ENCODE results near the gene HLA-DPA1. TPM values are rescaled to one million over a fixed set of nuclear protein-coding genes. Genes with fewer than 3 reads are reported as not detected.
A peak's percentile ranks its signal among the peaks of the same experiment; 100 is the strongest.

Gene HLA-DPA1
- total RNA-seq, 1 donor from 2014 or later = 600 TPM

DNA sequence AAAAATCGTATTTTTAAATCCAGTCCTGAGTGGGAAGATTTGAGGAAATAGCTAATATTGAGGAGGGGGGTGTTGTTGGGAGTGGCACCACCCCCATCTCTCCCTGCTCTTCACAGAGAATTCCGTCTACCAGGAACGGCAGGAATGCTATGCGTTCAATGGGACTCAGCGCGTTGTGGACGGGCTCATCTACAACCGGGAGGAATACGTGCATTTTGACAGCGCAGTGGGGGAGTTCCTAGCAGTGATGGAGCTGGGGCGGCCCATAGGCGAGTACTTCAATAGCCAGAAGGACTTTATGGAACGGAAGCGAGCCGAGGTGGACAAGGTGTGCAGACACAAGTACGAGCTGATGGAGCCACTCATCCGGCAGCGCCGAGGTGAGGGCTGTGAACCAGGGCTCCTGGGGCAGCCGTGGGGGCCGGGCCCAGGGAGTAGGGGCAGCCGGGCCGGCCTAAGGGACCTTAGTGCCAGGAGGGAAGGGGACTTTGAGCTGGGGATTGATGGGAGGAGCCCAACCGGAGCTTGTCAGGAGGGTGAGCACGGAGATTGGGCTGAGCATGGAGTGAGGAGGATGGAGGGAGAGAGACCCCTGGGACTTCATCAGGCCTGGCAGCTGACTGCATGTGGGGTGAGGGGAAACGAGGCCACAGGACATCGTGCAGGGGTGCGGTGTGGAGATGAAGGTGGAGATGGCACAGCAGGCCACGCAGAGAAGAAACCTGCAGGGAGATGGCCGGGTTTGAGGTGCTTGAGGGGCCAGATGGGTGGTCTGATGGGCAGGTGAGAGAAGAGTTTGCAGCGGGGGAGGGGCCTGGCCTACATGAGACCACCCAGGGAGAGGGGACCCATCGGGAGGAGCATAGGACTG lies 43.6 kb upstream of the HLA-DPA1 start:
- ATAC-seq (peak in 1 of 2 donors; percentile 32), DNase-seq (no peak)
- H3K27me3 ChIP-seq (ENCODE audit: low read depth) = peaks cover 44% of the 10 kb centered on the region
- H3K4me3 ChIP-seq = no peak overlapping the region
- H3K27ac ChIP-seq = no peak overlapping the region
- H3K9me3 ChIP-seq = no peaks in the 10 kb centered on the region
- TF ChIP-seq, protein P1, sequence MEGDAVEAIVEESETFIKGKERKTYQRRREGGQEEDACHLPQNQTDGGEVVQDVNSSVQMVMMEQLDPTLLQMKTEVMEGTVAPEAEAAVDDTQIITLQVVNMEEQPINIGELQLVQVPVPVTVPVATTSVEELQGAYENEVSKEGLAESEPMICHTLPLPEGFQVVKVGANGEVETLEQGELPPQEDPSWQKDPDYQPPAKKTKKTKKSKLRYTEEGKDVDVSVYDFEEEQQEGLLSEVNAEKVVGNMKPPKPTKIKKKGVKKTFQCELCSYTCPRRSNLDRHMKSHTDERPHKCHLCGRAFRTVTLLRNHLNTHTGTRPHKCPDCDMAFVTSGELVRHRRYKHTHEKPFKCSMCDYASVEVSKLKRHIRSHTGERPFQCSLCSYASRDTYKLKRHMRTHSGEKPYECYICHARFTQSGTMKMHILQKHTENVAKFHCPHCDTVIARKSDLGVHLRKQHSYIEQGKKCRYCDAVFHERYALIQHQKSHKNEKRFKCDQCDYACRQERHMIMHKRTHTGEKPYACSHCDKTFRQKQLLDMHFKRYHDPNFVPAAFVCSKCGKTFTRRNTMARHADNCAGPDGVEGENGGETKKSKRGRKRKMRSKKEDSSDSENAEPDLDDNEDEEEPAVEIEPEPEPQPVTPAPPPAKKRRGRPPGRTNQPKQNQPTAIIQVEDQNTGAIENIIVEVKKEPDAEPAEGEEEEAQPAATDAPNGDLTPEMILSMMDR (IDR thresholded peaks at IDR 0.05) = no peak
- intact Hi-C loops (cut with DNase I) = no loop called here
- H3K4me1 ChIP-seq = peaks cover 8% of the 10 kb centered on the region
- H3K36me3 ChIP-seq = no peaks in the 10 kb centered on the region

DNA sequence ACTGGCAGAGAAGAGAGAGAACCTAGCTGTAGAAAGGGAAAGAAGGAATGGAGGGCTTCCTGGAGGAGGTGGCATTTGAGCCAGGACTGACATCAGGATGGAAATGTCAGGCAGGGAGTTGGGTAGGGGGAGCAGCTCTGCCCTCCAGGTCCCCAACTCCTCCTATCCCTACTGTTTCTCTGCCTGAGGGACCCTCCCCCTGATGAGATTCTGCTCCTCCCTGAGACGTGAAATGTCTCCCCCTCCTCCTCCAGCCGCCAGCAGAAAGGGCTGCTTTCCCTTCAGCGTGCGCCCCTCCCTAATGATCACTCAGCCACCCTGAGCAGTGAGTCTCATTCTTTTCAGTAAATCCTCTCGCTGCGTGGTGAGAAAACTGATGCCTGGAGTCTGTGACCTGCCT lies 43.0 kb upstream of the HLA-DPA1 start:
- DNase-seq = no peak
- H3K36me3 ChIP-seq = no peaks in the 10 kb centered on the region
- no peak overlapping the region for H3K27ac ChIP-seq
- H3K9me3 ChIP-seq = no peaks in the 10 kb centered on the region
- no peak for ATAC-seq
- TF ChIP-seq, protein P1 (IDR thresholded peaks at IDR 0.05) = no peak
- intact Hi-C loops (cut with DNase I) = no loop called here
- peaks cover 44% of the 10 kb centered on the region for H3K27me3 ChIP-seq (ENCODE audit: low read depth)
- H3K4me1 ChIP-seq = peaks cover 8% of the 10 kb centered on the region
- H3K4me3 ChIP-seq = no peak overlapping the region

DNA sequence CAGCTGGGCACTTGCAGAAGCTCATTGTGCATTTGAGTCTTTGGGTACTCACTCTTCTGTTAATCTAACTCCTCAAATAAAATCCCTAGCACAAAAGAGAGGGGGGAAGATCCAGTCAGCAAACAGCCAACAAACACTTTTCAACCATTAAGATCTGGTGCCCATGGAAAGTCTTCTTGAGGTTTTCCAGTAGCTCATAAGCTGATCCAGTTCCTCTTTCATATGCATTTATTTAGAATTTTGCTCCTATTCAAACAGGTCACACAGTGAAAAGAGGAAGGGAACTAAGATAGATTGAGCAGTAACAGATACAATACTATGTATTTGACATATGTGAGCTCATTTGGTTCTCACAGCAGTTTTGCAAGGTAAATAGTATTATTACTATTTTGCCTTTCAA lies 41.0 kb upstream of the HLA-DPA1 start:
- DNase-seq (no peak), ATAC-seq (peak in 1 of 2 donors; percentile 14)
- no peaks in the 10 kb centered on the region for H3K36me3 ChIP-seq
- H3K9me3 ChIP-seq = no peaks in the 10 kb centered on the region
- TF ChIP-seq, protein P1 (IDR thresholded peaks at IDR 0.05) = no peak
- H3K27ac ChIP-seq = no peak overlapping the region
- no peak overlapping the region for H3K4me3 ChIP-seq
- peaks cover 44% of the 10 kb centered on the region for H3K27me3 ChIP-seq (ENCODE audit: low read depth)
- intact Hi-C loops (cut with DNase I) = no loop called here
- H3K4me1 ChIP-seq = peaks cover 8% of the 10 kb centered on the region

DNA sequence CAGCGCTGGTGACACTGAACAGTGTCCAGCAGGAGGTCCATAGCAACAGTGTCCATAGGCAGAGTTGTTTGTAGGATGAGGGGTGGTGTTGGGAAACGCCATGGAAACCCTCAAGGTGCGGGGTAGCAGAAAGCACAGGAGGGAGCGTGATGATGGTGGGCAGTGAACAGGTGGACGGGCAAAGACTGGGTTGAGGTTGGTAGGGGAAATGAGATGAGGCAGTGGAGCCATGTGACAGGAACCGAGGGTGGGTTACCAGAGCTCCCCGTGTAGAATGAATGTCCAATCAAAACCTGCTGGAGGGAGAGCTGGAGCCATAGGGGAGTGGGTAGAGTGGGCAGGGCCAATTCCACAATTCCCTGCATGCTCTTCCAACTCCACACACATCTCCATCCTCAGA lies 40.3 kb upstream of the HLA-DPA1 start:
- ATAC-seq = no peak
- peaks cover 44% of the 10 kb centered on the region for H3K27me3 ChIP-seq (ENCODE audit: low read depth)
- no peak for DNase-seq
- intact Hi-C loops (cut with DNase I) = no loop called here
- no peak overlapping the region for H3K4me3 ChIP-seq
- H3K36me3 ChIP-seq = no peaks in the 10 kb centered on the region
- no peak overlapping the region for H3K27ac ChIP-seq
- peaks cover 8% of the 10 kb centered on the region for H3K4me1 ChIP-seq
- H3K9me3 ChIP-seq = no peaks in the 10 kb centered on the region
- TF ChIP-seq, protein P1 (IDR thresholded peaks at IDR 0.05) = no peak

DNA sequence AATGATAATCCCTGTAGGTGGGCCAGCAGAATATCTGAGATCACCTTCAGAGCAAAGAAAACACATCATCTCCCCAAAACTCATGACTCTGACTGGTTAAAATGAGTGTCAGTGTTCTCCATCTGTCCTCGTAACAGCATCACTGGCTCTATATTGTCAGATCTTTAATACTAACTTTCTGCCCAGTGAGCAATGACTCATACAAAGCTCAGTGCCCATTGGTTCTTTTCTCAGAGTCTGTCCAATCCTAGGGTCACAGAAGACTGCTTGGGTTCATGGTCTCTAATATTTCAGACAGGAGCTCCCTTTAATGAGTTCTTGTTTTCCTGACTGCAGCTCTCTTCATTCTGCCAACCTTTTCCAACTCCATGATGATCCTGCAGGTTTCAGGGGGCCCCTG lies 38.7 kb upstream of the HLA-DPA1 start:
- Histone ChIP-seq H3K4me3 (no peak overlapping the region), H3K4me1 (peaks cover 8% of the 10 kb centered on the region), H3K9me3 (no peaks in the 10 kb centered on the region), H3K36me3 (no peaks in the 10 kb centered on the region), H3K27me3 (ENCODE audit: low read depth) (peaks cover 33% of the 10 kb centered on the region), H3K27ac (no peak overlapping the region)
- TF ChIP-seq, protein P1 (IDR thresholded peaks at IDR 0.05) = no peak
- peak; percentile 90 to 96 for ATAC-seq
- DNase-seq = no peak
- intact Hi-C loops (cut with DNase I) = no loop called here

Measured in lower lobe of right lung (tissue), 2 donors.